ENCODE results near the gene MXD1. TPM values are rescaled to one million over a fixed set of nuclear protein-coding genes. Genes with fewer than 3 reads are reported as not detected.

MXD1 gene
- total RNA-seq, 1 experiment from 2014 or later: 71.8 TPM

DNA sequence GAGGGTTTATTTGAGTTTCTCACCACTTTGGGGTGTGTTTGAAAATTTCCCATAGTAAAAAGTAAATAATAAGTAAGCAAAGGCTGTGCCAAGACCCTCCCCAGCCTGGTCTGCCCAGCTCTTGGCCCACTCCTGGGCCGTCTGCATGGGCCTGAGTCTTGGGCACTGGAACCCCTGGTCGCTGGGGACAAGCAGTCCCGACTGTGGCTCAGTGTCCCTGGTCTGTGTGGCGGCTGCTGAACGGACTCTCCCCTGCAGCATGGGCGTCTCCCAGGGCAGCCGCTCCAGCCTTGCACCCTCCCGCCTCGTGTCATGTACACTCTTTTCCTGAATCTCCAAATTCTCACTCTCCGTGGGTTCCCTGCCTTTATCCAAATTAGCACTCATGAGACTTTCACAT is 53.7 kb downstream of the MXD1 start:
- DNase-seq (ENCODE audit: unreplicated experiment): no peak
- Mint-ChIP-seq H3K27ac (ENCODE audit: low read depth, unreplicated experiment) (no peak overlapping the region), H3K4me3 (ENCODE audit: unreplicated experiment) (no peak overlapping the region), H3K27me3 (ENCODE audit: insufficient read depth, unreplicated experiment) (no peaks in the 10 kb centered on the region), H3K4me1 (ENCODE audit: insufficient read depth, unreplicated experiment) (peaks cover 6% of the 10 kb centered on the region), H3K36me3 (ENCODE audit: insufficient read depth, unreplicated experiment) (no peaks in the 10 kb centered on the region), H3K9me3 (ENCODE audit: unreplicated experiment) (no peaks in the 10 kb centered on the region)
- POLR2A ChIA-PET: no interaction called here
- no TSS peak for BruUV-seq (replicated peaks)
- CTCF ChIA-PET: no interaction called here
- intact Hi-C loops (cut with micrococcal nuclease): no loop called here
- TF ChIP-seq, protein P1, sequence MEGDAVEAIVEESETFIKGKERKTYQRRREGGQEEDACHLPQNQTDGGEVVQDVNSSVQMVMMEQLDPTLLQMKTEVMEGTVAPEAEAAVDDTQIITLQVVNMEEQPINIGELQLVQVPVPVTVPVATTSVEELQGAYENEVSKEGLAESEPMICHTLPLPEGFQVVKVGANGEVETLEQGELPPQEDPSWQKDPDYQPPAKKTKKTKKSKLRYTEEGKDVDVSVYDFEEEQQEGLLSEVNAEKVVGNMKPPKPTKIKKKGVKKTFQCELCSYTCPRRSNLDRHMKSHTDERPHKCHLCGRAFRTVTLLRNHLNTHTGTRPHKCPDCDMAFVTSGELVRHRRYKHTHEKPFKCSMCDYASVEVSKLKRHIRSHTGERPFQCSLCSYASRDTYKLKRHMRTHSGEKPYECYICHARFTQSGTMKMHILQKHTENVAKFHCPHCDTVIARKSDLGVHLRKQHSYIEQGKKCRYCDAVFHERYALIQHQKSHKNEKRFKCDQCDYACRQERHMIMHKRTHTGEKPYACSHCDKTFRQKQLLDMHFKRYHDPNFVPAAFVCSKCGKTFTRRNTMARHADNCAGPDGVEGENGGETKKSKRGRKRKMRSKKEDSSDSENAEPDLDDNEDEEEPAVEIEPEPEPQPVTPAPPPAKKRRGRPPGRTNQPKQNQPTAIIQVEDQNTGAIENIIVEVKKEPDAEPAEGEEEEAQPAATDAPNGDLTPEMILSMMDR (IDR thresholded peaks at IDR 0.05; ENCODE audit: unreplicated experiment): no peak

DNA sequence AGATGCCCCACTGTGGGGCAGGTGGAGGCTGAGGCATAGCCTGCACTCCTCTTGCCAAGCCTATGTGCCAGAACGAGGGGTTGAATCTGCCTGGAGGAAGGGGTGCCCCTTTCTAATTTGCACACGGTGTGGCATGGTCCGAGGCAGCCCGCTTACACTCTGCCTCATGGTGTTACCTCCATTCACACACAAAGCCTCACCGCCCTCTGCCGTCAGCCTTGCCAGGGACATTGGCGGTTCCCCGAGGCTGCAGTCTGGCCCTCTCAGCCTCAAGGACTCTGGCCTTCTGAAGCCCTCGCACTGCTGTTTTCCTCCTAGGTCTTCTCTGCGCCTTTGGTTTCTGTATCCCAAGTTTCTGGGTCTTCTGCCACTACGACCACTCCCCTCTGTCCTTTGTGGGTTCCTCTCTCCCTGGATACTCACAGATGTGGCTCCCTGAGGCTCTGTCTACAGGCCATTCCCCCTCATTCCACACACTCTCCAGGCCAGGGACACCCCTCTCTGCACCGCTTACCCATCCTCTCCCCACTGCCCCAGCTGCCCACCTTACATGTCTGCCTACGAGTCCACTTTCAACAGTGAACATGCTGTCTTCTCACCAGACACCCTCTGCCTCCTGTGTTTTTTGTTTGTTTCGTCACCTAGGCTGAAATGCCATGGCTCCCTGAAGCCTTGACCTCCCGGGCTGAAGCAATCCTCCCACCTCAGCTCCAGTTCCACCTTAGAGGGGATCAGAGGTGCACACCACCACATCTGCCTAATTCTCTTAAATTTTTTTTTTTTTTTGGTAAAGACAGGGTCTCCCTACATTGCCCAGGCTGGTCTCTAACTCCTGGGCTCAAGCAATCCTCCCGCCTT is 54.4 kb downstream of the MXD1 start:
- Mint-ChIP-seq H3K27me3 (ENCODE audit: insufficient read depth, unreplicated experiment) (no peaks in the 10 kb centered on the region), H3K4me1 (ENCODE audit: insufficient read depth, unreplicated experiment) (peaks cover 6% of the 10 kb centered on the region), H3K36me3 (ENCODE audit: insufficient read depth, unreplicated experiment) (no peaks in the 10 kb centered on the region), H3K4me3 (ENCODE audit: unreplicated experiment) (no peak overlapping the region), H3K27ac (ENCODE audit: low read depth, unreplicated experiment) (no peak overlapping the region), H3K9me3 (ENCODE audit: unreplicated experiment) (no peaks in the 10 kb centered on the region)
- ChIA-PET POLR2A (no interaction called here), CTCF (no interaction called here)
- TF ChIP-seq, protein P1 (IDR thresholded peaks at IDR 0.05; ENCODE audit: unreplicated experiment): no peak
- BruUV-seq (replicated peaks): no TSS peak
- intact Hi-C loops (cut with micrococcal nuclease): no loop called here
- DNase-seq (ENCODE audit: unreplicated experiment): no peak

DNA sequence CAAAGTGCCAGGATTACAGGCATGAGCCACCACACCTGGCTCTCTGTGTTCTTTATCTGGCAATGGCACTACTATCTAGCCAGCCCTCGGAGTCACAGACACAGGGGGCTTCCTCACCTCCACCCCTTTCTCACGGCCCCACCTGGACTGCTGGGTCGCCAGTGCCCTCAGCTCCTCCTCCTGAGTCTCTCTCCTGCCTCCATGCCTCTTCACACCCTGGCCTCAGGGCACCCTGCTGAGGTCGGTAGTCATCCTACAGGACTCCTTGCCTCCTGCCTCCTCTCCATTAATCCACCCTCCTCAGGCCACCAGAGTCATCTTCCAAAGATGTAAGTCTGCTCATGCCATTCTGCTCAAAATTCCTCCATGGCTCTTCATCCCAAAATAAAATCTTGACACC is 55.1 kb downstream of the MXD1 start:
- no peaks in the 10 kb centered on the region for H3K9me3 Mint-ChIP-seq (ENCODE audit: unreplicated experiment)
- no TSS peak for BruUV-seq (replicated peaks)
- intact Hi-C loops (cut with micrococcal nuclease): no loop called here
- peaks cover 6% of the 10 kb centered on the region for H3K4me1 Mint-ChIP-seq (ENCODE audit: insufficient read depth, unreplicated experiment)
- DNase-seq (ENCODE audit: unreplicated experiment): no peak
- CTCF ChIA-PET: no interaction called here
- POLR2A ChIA-PET: no interaction called here
- H3K27ac Mint-ChIP-seq (ENCODE audit: low read depth, unreplicated experiment): no peak overlapping the region
- TF ChIP-seq, protein P1 (IDR thresholded peaks at IDR 0.05; ENCODE audit: unreplicated experiment): no peak
- H3K36me3 Mint-ChIP-seq (ENCODE audit: insufficient read depth, unreplicated experiment): no peaks in the 10 kb centered on the region
- H3K27me3 Mint-ChIP-seq (ENCODE audit: insufficient read depth, unreplicated experiment): no peaks in the 10 kb centered on the region
- no peak overlapping the region for H3K4me3 Mint-ChIP-seq (ENCODE audit: unreplicated experiment)

DNA sequence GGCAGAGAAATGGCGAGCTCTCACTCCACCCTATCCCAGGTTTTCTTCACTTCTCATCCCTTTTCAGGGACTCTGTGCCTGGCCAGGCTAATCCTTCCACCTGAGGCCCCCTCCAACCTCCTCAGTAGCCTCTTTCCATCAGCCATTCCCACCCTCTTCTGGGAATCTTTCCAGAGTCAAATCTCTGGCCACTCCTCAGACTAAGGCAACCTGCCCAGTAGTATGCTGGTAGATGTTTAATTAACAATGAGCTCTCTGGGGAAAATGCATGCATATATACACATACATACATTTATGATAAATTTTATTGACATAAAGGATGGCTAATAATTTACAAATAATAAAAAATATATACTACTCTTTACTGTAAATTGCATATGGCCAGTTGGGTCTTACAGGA is 57.9 kb downstream of the MXD1 start:
- TF ChIP-seq, protein P1 (IDR thresholded peaks at IDR 0.05; ENCODE audit: unreplicated experiment): no peak
- H3K9me3 Mint-ChIP-seq (ENCODE audit: unreplicated experiment): no peaks in the 10 kb centered on the region
- intact Hi-C loops (cut with micrococcal nuclease): no loop called here
- H3K27me3 Mint-ChIP-seq (ENCODE audit: insufficient read depth, unreplicated experiment): no peaks in the 10 kb centered on the region
- peaks cover 12% of the 10 kb centered on the region for H3K4me1 Mint-ChIP-seq (ENCODE audit: insufficient read depth, unreplicated experiment)
- no peak overlapping the region for H3K4me3 Mint-ChIP-seq (ENCODE audit: unreplicated experiment)
- DNase-seq (ENCODE audit: unreplicated experiment): no peak
- no peak overlapping the region for H3K27ac Mint-ChIP-seq (ENCODE audit: low read depth, unreplicated experiment)
- CTCF ChIA-PET: no interaction called here
- POLR2A ChIA-PET: interaction anchor here (0.6 to 0.7 kb wide), 2 partner anchors 25 kb away, joined by 4 read pairs; no protein-coding TSS in a partner anchor
- H3K36me3 Mint-ChIP-seq (ENCODE audit: insufficient read depth, unreplicated experiment): no peaks in the 10 kb centered on the region
- no TSS peak for BruUV-seq (replicated peaks)
